SU-DHL-6 (cell line): Measurements from ENCODE around the gene ACADM.

ENCODE experiments used
- H2AFZ ChIP-seq: fragments of 200-600 bp; sonication (generic); 2 replicates; pipeline ENCODE4 v1.6.1; 2014; ENCODE audit warnings: low read depth, mild to moderate bottlenecking, moderate library complexity, mixed read lengths, antibody characterized with exemption, low read length; ENCODE audit not compliant: severe bottlenecking
- H3F3A ChIP-seq: fragments of 200-600 bp; shearing (Covaris generic); 2 replicates; pipeline ENCODE4 v1.6.0; 2016; ENCODE audit warnings: antibody characterized with exemption, mild to moderate bottlenecking; ENCODE audit not compliant: insufficient read depth
- H3K27ac ChIP-seq: fragments of 200-600 bp; sonication (generic); 2 replicates; pipeline ENCODE4 v1.5.1; 2016; ENCODE audit warnings: low read depth, mild to moderate bottlenecking, low read length, moderate library complexity, mixed read lengths
- H3K27me3 ChIP-seq: fragments of 200-600 bp; sonication (generic), shearing (Covaris generic); 2 replicates; pipeline ENCODE4 v1.6.0; 2014; ENCODE audit warnings: mild to moderate bottlenecking, low read length
- H3K36me3 ChIP-seq: fragments of 200-600 bp; sonication (generic); 2 replicates; pipeline ENCODE4 v1.6.1; 2014; ENCODE audit warnings: mild to moderate bottlenecking, low read length, mixed read lengths
- H3K4me2 ChIP-seq: fragments of 300-600, 200-600 bp; shearing (Covaris generic), sonication (generic); 2 replicates; pipeline ENCODE4 v1.6.0; 2014; ENCODE audit warnings: low read length, low read depth, mild to moderate bottlenecking; ENCODE audit not compliant: poor library complexity, severe bottlenecking
- H3K4me3 ChIP-seq: fragments of 200-600 bp; sonication (generic); 2 replicates; pipeline ENCODE4 v1.5.1; 2014; ENCODE audit warnings: antibody characterized with exemption, low read length, mild to moderate bottlenecking, mixed read lengths; ENCODE audit not compliant: insufficient read depth, poor library complexity, severe bottlenecking
- H3K79me2 ChIP-seq: fragments of 200-600 bp; sonication (generic); 2 replicates; pipeline ENCODE4 v1.6.1; 2014; ENCODE audit warnings: mild to moderate bottlenecking, low read length, moderate library complexity; ENCODE audit not compliant: insufficient read depth
- H3K9ac ChIP-seq: fragments of 200-600 bp; sonication (generic); 2 replicates; pipeline ENCODE4 v1.7.0; 2014; ENCODE audit warnings: mild to moderate bottlenecking, low read length
- H3K9me2 ChIP-seq: fragments of 200-600 bp; sonication (generic); replicated peaks from 2 replicates; pipeline ENCODE4 v1.6.1; 2014; ENCODE audit warnings: low read length; ENCODE audit not compliant: insufficient read depth
- H3K9me3 ChIP-seq: fragments of 200-600 bp; sonication (generic); 2 replicates; pipeline ENCODE4 v1.6.1; 2014; ENCODE audit warnings: low read length, mixed read lengths; ENCODE audit not compliant: insufficient read depth
- H4K20me1 ChIP-seq: fragments of 200-600 bp; sonication (generic); 2 replicates; pipeline ENCODE4 v1.6.1; 2014; ENCODE audit warnings: low read depth, mild to moderate bottlenecking, antibody characterized with exemption, low read length, moderate library complexity, mixed read lengths
- EZH2phosphoT487 ChIP-seq: fragments of 200-600 bp; sonication (generic), shearing (Covaris generic); conservative IDR thresholded peaks from 2 replicates; pipeline ENCODE4 v1.6.1; 2018; ENCODE audit warnings: mild to moderate bottlenecking, antibody characterized with exemption, low read length, moderate library complexity, mixed read lengths
- TF ChIP-seq, protein P1 (sequence below): fragments of 200-600 bp; sonication (generic); IDR thresholded peaks from one replicate; pipeline ENCODE4 v1.5.1; 2017; ENCODE audit warnings: antibody characterized with exemption, mild to moderate bottlenecking, low read length, moderate library complexity; ENCODE audit not compliant: insufficient read depth, poor library complexity, severe bottlenecking

ACADM gene

DNA sequence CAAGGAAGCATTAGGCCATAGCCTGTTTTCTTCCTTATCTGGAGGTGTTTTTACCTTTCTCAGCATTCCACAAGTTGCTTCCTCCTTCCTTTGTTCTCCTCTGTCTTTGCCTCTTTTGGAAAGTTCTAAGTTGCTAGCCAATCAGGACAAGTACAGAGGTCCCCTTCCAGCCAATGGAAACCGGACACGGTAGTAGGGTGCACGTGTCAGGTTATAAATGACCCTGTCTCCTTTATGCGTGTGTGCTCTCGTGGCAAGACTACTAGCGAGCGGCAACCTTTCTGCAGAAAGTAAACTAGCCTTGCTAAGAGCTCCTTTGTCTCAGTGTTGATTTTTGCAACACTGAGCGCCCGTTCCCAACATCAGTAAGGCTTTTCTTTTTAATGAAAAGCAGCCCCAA is 1.5 kb upstream of the ACADM start:
- Histone ChIP-seq H3K79me2 (peaks cover 31% of the 10 kb centered on the region), H3K4me2 (no peak overlapping the region)

DNA sequence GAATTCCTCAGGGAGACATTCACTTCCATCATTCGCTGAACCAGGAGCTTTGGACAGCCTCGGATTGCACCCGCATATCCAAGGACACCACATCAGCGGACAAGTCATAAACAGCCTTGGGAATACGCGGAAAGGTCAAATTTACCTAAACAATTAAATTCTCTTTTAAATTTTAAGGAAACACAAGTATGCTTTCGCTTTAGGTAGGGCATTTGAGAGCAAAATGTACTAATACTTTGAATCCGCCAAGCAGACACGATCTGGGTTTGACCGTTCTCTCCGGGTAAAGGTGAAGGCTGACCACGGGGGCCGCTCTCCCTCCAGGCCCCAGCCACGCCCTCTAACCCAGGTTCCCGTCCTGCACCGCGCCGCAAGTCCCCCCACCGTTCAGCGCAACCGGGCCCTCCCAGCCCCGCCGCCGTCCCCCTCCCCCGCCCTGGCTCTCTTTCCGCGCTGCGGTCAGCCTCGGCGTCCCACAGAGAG is 479 bp upstream of the ACADM start:
- H3K4me3 ChIP-seq: peak overlapping the region; percentile 95
- peak overlapping the region; percentile 100 for H3K27ac ChIP-seq
- TF ChIP-seq, protein P1, sequence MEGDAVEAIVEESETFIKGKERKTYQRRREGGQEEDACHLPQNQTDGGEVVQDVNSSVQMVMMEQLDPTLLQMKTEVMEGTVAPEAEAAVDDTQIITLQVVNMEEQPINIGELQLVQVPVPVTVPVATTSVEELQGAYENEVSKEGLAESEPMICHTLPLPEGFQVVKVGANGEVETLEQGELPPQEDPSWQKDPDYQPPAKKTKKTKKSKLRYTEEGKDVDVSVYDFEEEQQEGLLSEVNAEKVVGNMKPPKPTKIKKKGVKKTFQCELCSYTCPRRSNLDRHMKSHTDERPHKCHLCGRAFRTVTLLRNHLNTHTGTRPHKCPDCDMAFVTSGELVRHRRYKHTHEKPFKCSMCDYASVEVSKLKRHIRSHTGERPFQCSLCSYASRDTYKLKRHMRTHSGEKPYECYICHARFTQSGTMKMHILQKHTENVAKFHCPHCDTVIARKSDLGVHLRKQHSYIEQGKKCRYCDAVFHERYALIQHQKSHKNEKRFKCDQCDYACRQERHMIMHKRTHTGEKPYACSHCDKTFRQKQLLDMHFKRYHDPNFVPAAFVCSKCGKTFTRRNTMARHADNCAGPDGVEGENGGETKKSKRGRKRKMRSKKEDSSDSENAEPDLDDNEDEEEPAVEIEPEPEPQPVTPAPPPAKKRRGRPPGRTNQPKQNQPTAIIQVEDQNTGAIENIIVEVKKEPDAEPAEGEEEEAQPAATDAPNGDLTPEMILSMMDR: no peak
- TF ChIP-seq EZH2phosphoT487: no peak
- H3K4me2 ChIP-seq: peak overlapping the region; percentile 100
- H3K79me2 ChIP-seq: peaks cover 41% of the 10 kb centered on the region
- peak overlapping the region; percentile 50 for H2AFZ ChIP-seq
- peaks cover 7% of the 10 kb centered on the region for H4K20me1 ChIP-seq
- no peaks in the 10 kb centered on the region for H3K27me3 ChIP-seq
- peak overlapping the region; percentile 92 for H3K9ac ChIP-seq
- no peaks in the 10 kb centered on the region for H3K9me3 ChIP-seq
- peaks cover 32% of the 10 kb centered on the region for H3F3A ChIP-seq
- no peaks in the 10 kb centered on the region for H3K9me2 ChIP-seq
- H3K36me3 ChIP-seq: peaks cover 11% of the 10 kb centered on the region

More for the DNA sequence above, 1.5 kb upstream of the ACADM start:
- no peaks in the 10 kb centered on the region for H3K27me3 ChIP-seq
- no peak overlapping the region for H3K9ac ChIP-seq
- no peak overlapping the region for H3K27ac ChIP-seq
- H3F3A ChIP-seq: peaks cover 32% of the 10 kb centered on the region
- no peaks in the 10 kb centered on the region for H3K9me3 ChIP-seq
- H3K36me3 ChIP-seq: peaks cover 2% of the 10 kb centered on the region; the same call in 1 of the 2 replicates
- no peak overlapping the region for H3K4me3 ChIP-seq
- H4K20me1 ChIP-seq: peaks cover 4% of the 10 kb centered on the region
- no peaks in the 10 kb centered on the region for H3K9me2 ChIP-seq
- TF ChIP-seq, protein P1: no peak
- TF ChIP-seq EZH2phosphoT487: no peak
- no peak overlapping the region for H2AFZ ChIP-seq

DNA sequence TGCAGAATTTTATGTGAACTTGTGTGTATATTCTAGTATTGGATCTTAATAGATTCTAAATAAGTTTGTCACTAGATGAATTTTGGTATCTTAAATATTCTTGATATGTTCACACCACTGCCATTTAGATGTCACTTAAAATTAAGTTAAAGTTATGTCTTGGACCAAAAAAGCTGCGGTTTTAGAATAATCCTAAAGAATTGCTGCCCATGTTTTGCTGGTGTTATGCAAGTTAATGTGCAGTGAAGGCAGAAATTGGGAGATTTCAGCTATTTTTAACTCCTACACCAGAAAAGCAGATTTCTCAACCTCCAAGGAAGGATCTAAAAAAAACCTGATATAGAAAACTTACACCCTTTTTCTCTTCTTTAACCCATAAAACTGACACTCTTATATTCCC is 757 bp downstream of the ACADM start:
- H3K9ac ChIP-seq: peak overlapping the region; percentile 92
- peak overlapping the region; percentile 100 for H3K27ac ChIP-seq
- H3K27me3 ChIP-seq: no peaks in the 10 kb centered on the region
- peaks cover 32% of the 10 kb centered on the region for H3F3A ChIP-seq
- H3K79me2 ChIP-seq: peaks cover 54% of the 10 kb centered on the region
- no peak overlapping the region for H2AFZ ChIP-seq
- H3K9me2 ChIP-seq: no peaks in the 10 kb centered on the region
- H3K9me3 ChIP-seq: no peaks in the 10 kb centered on the region
- peak overlapping the region; percentile 95 for H3K4me3 ChIP-seq
- H3K36me3 ChIP-seq: peaks cover 11% of the 10 kb centered on the region
- peaks cover 7% of the 10 kb centered on the region for H4K20me1 ChIP-seq
- peak overlapping the region; percentile 100 for H3K4me2 ChIP-seq
- TF ChIP-seq, protein P1: no peak
- TF ChIP-seq EZH2phosphoT487: no peak
